AG04450 (cell line): ENCODE results near the gene PAX5. TPM values are rescaled to one million over a fixed set of nuclear protein-coding genes. Genes with fewer than 3 reads are reported as not detected.

ENCODE experiments used
- CTCF ChIA-PET: fragments of 300-600, 350-600 bp; formaldehyde crosslinking; extraction: SDS; loops from one replicate; lab custom pipeline; 2022; ENCODE audit warnings: antibody characterized with exemption, inconsistent platforms; lab: Charles Lee
- POLR2A ChIA-PET: fragments of 350-600 bp; formaldehyde crosslinking; extraction: SDS; loops from one replicate; lab custom pipeline; 2021; ENCODE audit warnings: antibody characterized with exemption, inconsistent platforms; lab: Yijun Ruan, JAX
- DNase-seq: peaks from one replicate; pipeline ENCODE4 v3.0.0-alpha.2; 2011; ENCODE audit warnings: low read depth, low spot score
- H3K27ac ChIP-seq: one replicate; pipeline ENCODE4 v1.5.1; 2012; ENCODE audit warnings: low read depth, low read length, control low read depth
- H3K27me3 ChIP-seq: one replicate; pipeline ENCODE4 v1.6.0; 2012; ENCODE audit warnings: low read length; ENCODE audit not compliant: control insufficient read depth, insufficient read depth
- H3K4me3 ChIP-seq: 2 replicates; pipeline ENCODE4 v1.5.1; 2011; ENCODE audit warnings: mild to moderate bottlenecking, low read depth, low read length, control low read depth
- H3K9me3 ChIP-seq: 2 replicates; pipeline ENCODE4 v1.5.1; 2012; ENCODE audit warnings: low read length; ENCODE audit not compliant: control insufficient read depth, insufficient read depth
- CTCF ChIP-seq: IDR thresholded peaks from 2 replicates; pipeline ENCODE4 v1.5.1; 2011; ENCODE audit warnings: low read depth, low read length, control low read depth, inconsistent platforms
- polyA plus RNA-seq: library from polyadenylated mRNA; depleted of rRNA; stranded (reverse); fragments of >200 nt; gene quantifications from 2 replicates; pipeline ENCODE4 v1.2.3, GENCODE V29; 2011

PAX5 gene
- polyA plus RNA-seq, 1 experiment = not detected

DNA sequence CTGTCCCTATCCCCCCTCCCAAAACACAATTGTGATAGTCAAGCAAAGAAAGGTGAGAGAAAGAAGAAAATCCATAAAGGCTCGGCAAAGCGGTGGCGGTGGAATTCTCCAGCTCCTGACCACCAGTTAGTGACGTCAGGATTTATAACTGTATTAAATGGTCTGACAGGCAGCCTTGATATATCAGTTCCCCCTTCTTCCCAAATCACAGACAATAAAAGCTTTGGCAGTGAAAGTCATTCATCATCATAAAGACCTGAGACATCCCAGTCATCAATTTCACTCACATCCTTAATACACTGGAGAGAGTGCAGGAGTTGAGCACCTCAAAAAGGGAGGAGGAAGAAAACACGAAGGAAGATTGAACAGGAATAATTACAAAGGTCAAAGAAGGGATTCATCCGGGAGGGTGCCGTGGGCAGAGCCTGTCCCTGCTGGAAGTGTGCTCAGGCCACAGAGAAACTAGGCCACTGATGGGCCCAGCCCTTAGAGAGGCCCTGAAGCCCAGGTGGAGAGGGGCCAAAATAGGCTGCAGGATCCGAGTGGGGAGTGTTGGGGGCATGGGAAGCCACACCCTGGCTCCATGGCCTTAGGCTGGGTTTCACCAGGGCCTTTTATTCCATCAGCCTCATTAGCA lies 131.9 kb downstream of the PAX5 start:
- Histone ChIP-seq H3K27ac (no peak overlapping the region), H3K4me3 (no peak overlapping the region), H3K27me3 (peaks cover 52% of the 10 kb centered on the region), H3K9me3 (no peaks in the 10 kb centered on the region; the same call in 1 of the 2 replicates)
- TF ChIP-seq CTCF = no peak
- POLR2A ChIA-PET = no interaction called here
- CTCF ChIA-PET = no interaction called here
- no peak for DNase-seq

- Histone ChIP-seq H3K4me3 (no peak overlapping the region), H3K27ac (no peak overlapping the region), H3K27me3 (peaks cover 53% of the 10 kb centered on the region), H3K9me3 (no peaks in the 10 kb centered on the region; the same call in 1 of the 2 replicates)
- no peak for DNase-seq
- no peak for TF ChIP-seq CTCF
- ChIA-PET POLR2A (no interaction called here), CTCF (no interaction called here)
Observed at GRCh38 chr9:36901528-36901927, 132.5 kb downstream of the PAX5 start.

DNA sequence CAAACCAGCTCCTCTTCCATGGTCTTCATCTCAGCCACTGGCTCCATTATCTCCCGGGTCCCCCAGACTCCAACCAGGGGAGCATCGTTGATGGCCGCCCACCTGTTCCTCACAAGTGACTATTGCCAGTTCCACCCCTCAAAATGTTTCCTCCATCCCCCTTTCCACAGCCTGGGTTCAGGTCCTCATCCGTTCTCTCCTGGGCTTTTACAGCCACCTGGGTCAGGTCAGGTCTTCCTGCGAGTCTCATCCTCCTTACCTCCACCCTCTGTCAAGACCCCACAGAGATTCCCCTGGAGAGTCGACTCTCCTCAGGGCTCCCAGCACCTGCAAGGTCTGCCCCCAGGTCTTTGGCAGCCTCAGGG lies 133.2 kb downstream of the PAX5 start:
- no peak overlapping the region for H3K4me3 ChIP-seq
- peaks cover 51% of the 10 kb centered on the region for H3K27me3 ChIP-seq
- POLR2A ChIA-PET = no interaction called here
- CTCF ChIA-PET = no interaction called here
- no peak for DNase-seq
- H3K9me3 ChIP-seq = no peaks in the 10 kb centered on the region; the same call in 1 of the 2 replicates
- no peak for TF ChIP-seq CTCF
- H3K27ac ChIP-seq = no peak overlapping the region

DNA sequence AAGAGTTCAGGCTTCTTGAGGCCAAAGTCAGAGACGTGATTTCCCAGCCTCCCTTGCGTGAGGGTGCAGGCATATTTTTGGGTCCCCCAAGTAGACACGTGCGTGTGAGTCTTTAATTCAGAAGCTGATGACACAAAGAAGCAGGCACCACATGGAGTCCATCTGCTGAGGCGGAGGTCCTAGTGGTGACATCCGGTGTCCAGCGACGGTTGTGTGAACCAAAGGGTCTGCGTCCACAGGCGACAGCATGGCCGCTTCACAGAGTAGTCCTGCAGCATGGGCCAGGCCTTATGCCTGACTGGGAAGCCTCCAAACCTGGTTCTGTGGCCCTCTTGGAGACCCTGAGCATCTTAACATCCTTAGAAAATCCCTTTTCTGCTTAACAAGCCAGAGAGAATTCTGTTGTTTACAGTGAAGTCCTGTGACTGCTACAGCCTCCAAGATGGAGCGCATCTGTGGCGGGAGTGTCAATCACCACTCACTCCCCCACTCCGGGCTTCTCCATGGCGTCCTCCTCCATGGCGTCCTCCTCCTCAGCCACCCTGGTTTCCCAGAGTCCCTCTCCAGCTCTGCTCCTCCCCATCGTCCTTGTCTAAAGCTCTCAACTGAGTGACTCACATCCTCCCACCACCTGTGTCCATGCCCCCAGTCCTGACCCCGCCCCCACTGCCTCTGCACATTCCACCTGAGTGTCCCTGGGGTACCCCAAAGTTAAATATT lies 133.8 kb downstream of the PAX5 start:
- TF ChIP-seq CTCF = no peak
- no peak for DNase-seq
- no peak overlapping the region for H3K4me3 ChIP-seq
- POLR2A ChIA-PET = no interaction called here
- H3K27ac ChIP-seq = no peak overlapping the region
- CTCF ChIA-PET = no interaction called here
- no peaks in the 10 kb centered on the region; the same call in 1 of the 2 replicates for H3K9me3 ChIP-seq
- peaks cover 48% of the 10 kb centered on the region for H3K27me3 ChIP-seq

- POLR2A ChIA-PET = no interaction called here
- H3K27ac ChIP-seq = no peak overlapping the region
Observed at GRCh38 chr9:36899406-36899805, 134.7 kb downstream of the PAX5 start.

More at GRCh38 chr9:36899406-36899805, 134.7 kb downstream of the PAX5 start:
- CTCF ChIA-PET = no interaction called here
- Histone ChIP-seq H3K4me3 (no peak overlapping the region), H3K9me3 (no peaks in the 10 kb centered on the region; the same call in 1 of the 2 replicates), H3K27me3 (peaks cover 46% of the 10 kb centered on the region)
- no peak for DNase-seq
- no peak for TF ChIP-seq CTCF
